Common myeloid progenitor, CD34-positive (primary cell): ENCODE results near the gene HTATSF1. TPM values are rescaled to one million over a fixed set of nuclear protein-coding genes. Genes with fewer than 3 reads are reported as not detected.

Experiments used
- CTCF ChIA-PET: fragments of 350-600 bp; sonication (Branson Sonifier 250); formaldehyde crosslinking; loops from one replicate; lab custom pipeline; 2021; ENCODE audit warnings: antibody characterized with exemption; lab: Charles Lee
- POLR2A ChIA-PET: fragments of 350-600 bp; sonication (Branson Sonifier 250); formaldehyde crosslinking; loops from one replicate; lab custom pipeline; 2021; ENCODE audit warnings: antibody characterized with exemption; lab: Charles Lee
- DNase-seq, 3 donors: peaks; one replicate each; pipeline versions ENCODE4 v3.0.0 to v3.0.0-alpha.2; 2013
- H3K27ac ChIP-seq, 2 experiments: 1 replicate in 1 of 2; 2 replicates in 1 of 2; pipeline ENCODE4 v1.7.0; 2013; ENCODE audit warnings: inconsistent platforms in 2 of 2, low read length in 2 of 2, mild to moderate bottlenecking in 2 of 2, low read depth in 1 of 2, moderate library complexity in 1 of 2; ENCODE audit not compliant: severe bottlenecking in 2 of 2, insufficient read depth in 1 of 2, poor library complexity in 1 of 2
- H3K27me3 ChIP-seq, 5 experiments: replicated peaks in 2 of 5; 1 replicate in 3 of 5; 2 replicates in 2 of 5; pipeline versions ENCODE4 v1.6.1 to v1.7.0; 2013; ENCODE audit warnings: low read length in 4 of 5, mild to moderate bottlenecking in 2 of 5, moderate library complexity in 2 of 5, inconsistent platforms in 1 of 5; ENCODE audit not compliant: insufficient read depth in 5 of 5, control insufficient read depth in 4 of 5
- H3K36me3 ChIP-seq, 4 experiments: 1 replicate in 2 of 4; 2 replicates in 2 of 4; pipeline versions ENCODE4 v1.6.1 to v1.7.0; 2013; ENCODE audit warnings: low read length in 3 of 4, control low read depth in 1 of 4, mild to moderate bottlenecking in 1 of 4; ENCODE audit not compliant: control insufficient read depth in 4 of 4, insufficient read depth in 4 of 4
- H3K4me1 ChIP-seq, 4 experiments: 1 replicate in 3 of 4; 2 replicates in 1 of 4; pipeline versions ENCODE4 v1.6.1 to v1.7.1; 2013; ENCODE audit warnings: low read length in 3 of 4, mild to moderate bottlenecking in 3 of 4, control low read depth in 1 of 4, inconsistent platforms in 1 of 4, moderate library complexity in 1 of 4; ENCODE audit not compliant: control insufficient read depth in 4 of 4, insufficient read depth in 4 of 4; ENCODE audit errors: control extremely low read depth in 1 of 4
- H3K4me3 ChIP-seq, 7 experiments: 1 replicate in 4 of 7; 2 replicates in 3 of 7; pipeline versions ENCODE4 v1.5.1 to v1.7.0; 2013; ENCODE audit warnings: mild to moderate bottlenecking in 7 of 7, low read length in 6 of 7, moderate library complexity in 6 of 7, inconsistent platforms in 2 of 7, low read depth in 2 of 7, control low read depth in 1 of 7; ENCODE audit not compliant: insufficient read depth in 4 of 7, control insufficient read depth in 1 of 7; ENCODE audit errors: extremely low read depth in 1 of 7
- H3K9me3 ChIP-seq, 5 experiments: 1 replicate in 4 of 5; 2 replicates in 1 of 5; pipeline versions ENCODE4 v1.6.1 to v1.7.1; 2013; ENCODE audit warnings: low read length in 4 of 5, mild to moderate bottlenecking in 2 of 5, inconsistent platforms in 1 of 5, low read depth in 1 of 5, moderate library complexity in 1 of 5; ENCODE audit not compliant: control insufficient read depth in 4 of 5, insufficient read depth in 2 of 5; ENCODE audit errors: control extremely low read depth in 1 of 5
- WGBS: methylation state at CpG from one replicate; pipeline ENCODE4 v1.1.5; 2013; ENCODE audit not compliant: insufficient coverage; 5-methylcytosine and 5-hydroxymethylcytosine counted together
- polyA plus RNA-seq: library from polyadenylated mRNA; unstranded; fragments of 120-200 nt; gene quantifications from one replicate; pipeline ENCODE4 v1.2.1, GENCODE V29; 2013

The HTATSF1 gene
- polyA plus RNA-seq, result 73.7 TPM

GRCh38 chrX:136497556-136498052, at the start of gene HTATSF1:
TSS of gene HTATSF1 (plus strand) at chrX:136497592. CDS start at chrX:136497685, 93 bp downstream.
- Histone ChIP-seq H3K4me3 (peak within 1 kb of the TSS; percentile 55 to 90 (median 77)), H3K4me1 (peaks cover 0 to 36% (median 18%) of the 10 kb centered on the region in 4 experiments), H3K36me3 (peaks cover 0 to 15% (median 9%) of the 10 kb centered on the region in 4 experiments), H3K27me3 (peaks cover 0 to 2% (median 0%) of the 10 kb centered on the region in 5 experiments), H3K9me3 (no peaks in the 10 kb centered on the region), H3K27ac (peak within 1 kb of the TSS; percentile 73 to 91)
- CTCF ChIA-PET, result no interaction called here
- 42% methylated on average over 28 of the region's 35 CpGs for WGBS
- POLR2A ChIA-PET, result no interaction called here
- DNase-seq, result no peak

GRCh38 chrX:136447968-136448367, 49.4 kb upstream of the HTATSF1 start:
- Histone ChIP-seq H3K27me3 (no peaks in the 10 kb centered on the region), H3K36me3 (no peaks in the 10 kb centered on the region), H3K9me3 (peaks cover 0 to 1% (median 0%) of the 10 kb centered on the region in 5 experiments), H3K27ac (no peak overlapping the region), H3K4me3 (no peak overlapping the region), H3K4me1 (no peaks in the 10 kb centered on the region)
- ChIA-PET CTCF (no interaction called here), POLR2A (no interaction called here)
- no peak for DNase-seq

- Histone ChIP-seq H3K4me3 (no peak overlapping the region), H3K27ac (no peak overlapping the region), H3K4me1 (no peaks in the 10 kb centered on the region), H3K9me3 (peaks cover 0 to 1% (median 0%) of the 10 kb centered on the region in 5 experiments), H3K36me3 (no peaks in the 10 kb centered on the region), H3K27me3 (no peaks in the 10 kb centered on the region)
- no peak for DNase-seq
- CTCF ChIA-PET, result no interaction called here
- POLR2A ChIA-PET, result no interaction called here
- 79% methylated on average over 8 of the region's 8 CpGs for WGBS
These were observed 47.2 kb upstream of the HTATSF1 start for GRCh38 chrX:136450050-136450830.

- Histone ChIP-seq H3K36me3 (no peaks in the 10 kb centered on the region), H3K27ac (no peak overlapping the region), H3K27me3 (no peaks in the 10 kb centered on the region), H3K4me1 (no peaks in the 10 kb centered on the region), H3K9me3 (no peaks in the 10 kb centered on the region), H3K4me3 (no peak overlapping the region)
- POLR2A ChIA-PET, result no interaction called here
- DNase-seq, result no peak
- CTCF ChIA-PET, result no interaction called here
- no CpG with 5 or more reads among the region's 5 CpGs for WGBS
These were observed 44.8 kb upstream of the HTATSF1 start for GRCh38 chrX:136452614-136453013.

GRCh38 chrX:136453114-136453513, 44.3 kb upstream of the HTATSF1 start:
- no peak overlapping the region for H3K27ac ChIP-seq
- H3K4me3 ChIP-seq, result no peak overlapping the region
- ChIA-PET CTCF (interaction anchor here (0.8 kb wide), 1 partner anchor 98 kb away, joined by 3 read pairs; no protein-coding TSS in a partner anchor), POLR2A (no interaction called here)
- WGBS, result no CpG with 5 or more reads among the region's 1 CpG
- no peaks in the 10 kb centered on the region for H3K4me1 ChIP-seq
- no peak for DNase-seq
- H3K36me3 ChIP-seq, result no peaks in the 10 kb centered on the region
- no peaks in the 10 kb centered on the region for H3K9me3 ChIP-seq
- no peaks in the 10 kb centered on the region for H3K27me3 ChIP-seq

GRCh38 chrX:136453771-136454170, 43.6 kb upstream of the HTATSF1 start:
- no peaks in the 10 kb centered on the region for H3K36me3 ChIP-seq
- H3K27ac ChIP-seq, result no peak overlapping the region
- H3K27me3 ChIP-seq, result no peaks in the 10 kb centered on the region
- no peaks in the 10 kb centered on the region for H3K4me1 ChIP-seq
- no CpG with 5 or more reads among the region's 1 CpG for WGBS
- ChIA-PET POLR2A (no interaction called here), CTCF (interaction anchor here (0.8 kb wide), 1 partner anchor 98 kb away, joined by 3 read pairs; no protein-coding TSS in a partner anchor)
- H3K9me3 ChIP-seq, result no peaks in the 10 kb centered on the region
- no peak for DNase-seq
- no peak overlapping the region for H3K4me3 ChIP-seq

GRCh38 chrX:136456133-136456532, 41.3 kb upstream of the HTATSF1 start:
- 95% methylated on average over 4 of the region's 6 CpGs for WGBS
- Histone ChIP-seq H3K4me1 (no peaks in the 10 kb centered on the region), H3K27ac (no peak overlapping the region), H3K4me3 (no peak overlapping the region), H3K27me3 (no peaks in the 10 kb centered on the region), H3K36me3 (no peaks in the 10 kb centered on the region), H3K9me3 (no peaks in the 10 kb centered on the region)
- CTCF ChIA-PET, result interaction anchor here (0.7 kb wide), 1 partner anchor 66 kb away, joined by 4 read pairs; no protein-coding TSS in a partner anchor
- POLR2A ChIA-PET, result interaction anchor here (0.7 kb wide), 1 partner anchor 14 kb away, joined by 7 read pairs; no protein-coding TSS in a partner anchor
- no peak for DNase-seq
